Smooth muscle cell of the umbilical artery (primary cell): Measurements from ENCODE around the gene COG8. TPM values are rescaled to one million over a fixed set of nuclear protein-coding genes. Genes with fewer than 3 reads are reported as not detected.

Experiments
- total RNA-seq: library from RNA; depleted of rRNA; stranded (reverse); fragments of >200 nt; gene quantifications from 2 replicates; pipeline ENCODE4 v1.2.3, GENCODE V29; 2014

Gene COG8, protein sequence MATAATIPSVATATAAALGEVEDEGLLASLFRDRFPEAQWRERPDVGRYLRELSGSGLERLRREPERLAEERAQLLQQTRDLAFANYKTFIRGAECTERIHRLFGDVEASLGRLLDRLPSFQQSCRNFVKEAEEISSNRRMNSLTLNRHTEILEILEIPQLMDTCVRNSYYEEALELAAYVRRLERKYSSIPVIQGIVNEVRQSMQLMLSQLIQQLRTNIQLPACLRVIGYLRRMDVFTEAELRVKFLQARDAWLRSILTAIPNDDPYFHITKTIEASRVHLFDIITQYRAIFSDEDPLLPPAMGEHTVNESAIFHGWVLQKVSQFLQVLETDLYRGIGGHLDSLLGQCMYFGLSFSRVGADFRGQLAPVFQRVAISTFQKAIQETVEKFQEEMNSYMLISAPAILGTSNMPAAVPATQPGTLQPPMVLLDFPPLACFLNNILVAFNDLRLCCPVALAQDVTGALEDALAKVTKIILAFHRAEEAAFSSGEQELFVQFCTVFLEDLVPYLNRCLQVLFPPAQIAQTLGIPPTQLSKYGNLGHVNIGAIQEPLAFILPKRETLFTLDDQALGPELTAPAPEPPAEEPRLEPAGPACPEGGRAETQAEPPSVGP
- total RNA-seq, result 36.2 and 38.3 TPM in 2 replicates

DNA sequence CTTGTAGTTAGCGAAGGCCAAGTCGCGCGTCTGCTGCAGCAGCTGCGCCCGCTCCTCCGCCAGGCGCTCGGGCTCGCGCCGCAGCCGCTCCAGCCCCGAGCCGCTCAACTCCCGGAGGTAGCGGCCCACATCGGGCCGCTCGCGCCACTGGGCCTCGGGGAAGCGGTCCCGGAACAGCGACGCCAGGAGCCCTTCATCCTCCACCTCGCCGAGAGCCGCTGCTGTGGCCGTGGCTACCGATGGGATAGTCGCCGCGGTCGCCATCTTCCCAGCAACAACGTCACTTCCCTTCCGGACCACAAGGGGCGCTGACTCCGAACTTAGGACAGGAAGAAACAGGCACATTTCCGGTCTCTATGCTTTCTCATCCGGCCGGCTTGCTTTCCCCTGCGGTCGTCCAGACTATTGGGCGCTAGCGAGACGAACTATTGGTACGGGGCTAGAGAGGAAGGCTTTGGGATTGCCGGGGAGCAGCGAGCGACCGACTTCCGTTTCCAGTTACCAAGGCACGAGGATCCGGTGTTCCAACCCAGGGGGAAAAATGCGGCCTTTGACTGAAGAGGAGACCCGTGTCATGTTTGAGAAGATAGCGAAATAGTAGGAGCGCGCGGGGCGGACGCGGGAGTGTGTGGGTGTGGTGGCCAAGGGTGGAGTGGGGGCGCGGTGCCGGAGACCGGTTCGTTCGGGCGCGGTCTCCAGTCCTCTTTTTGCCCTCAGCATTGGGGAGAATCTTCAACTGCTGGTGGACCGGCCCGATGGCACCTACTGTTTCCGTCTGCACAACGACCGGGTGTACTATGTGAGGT is at the start of gene COG8, which contains the start of gene NIP7:
TSS of gene COG8 (minus strand) at position 276 of the 806 bp plus-strand sequence. CDS start at position 264, 12 bp downstream.
TSS of gene NIP7 (plus strand) at position 484 of the 806 bp plus-strand sequence. CDS start at position 542, 58 bp downstream.

DNA sequence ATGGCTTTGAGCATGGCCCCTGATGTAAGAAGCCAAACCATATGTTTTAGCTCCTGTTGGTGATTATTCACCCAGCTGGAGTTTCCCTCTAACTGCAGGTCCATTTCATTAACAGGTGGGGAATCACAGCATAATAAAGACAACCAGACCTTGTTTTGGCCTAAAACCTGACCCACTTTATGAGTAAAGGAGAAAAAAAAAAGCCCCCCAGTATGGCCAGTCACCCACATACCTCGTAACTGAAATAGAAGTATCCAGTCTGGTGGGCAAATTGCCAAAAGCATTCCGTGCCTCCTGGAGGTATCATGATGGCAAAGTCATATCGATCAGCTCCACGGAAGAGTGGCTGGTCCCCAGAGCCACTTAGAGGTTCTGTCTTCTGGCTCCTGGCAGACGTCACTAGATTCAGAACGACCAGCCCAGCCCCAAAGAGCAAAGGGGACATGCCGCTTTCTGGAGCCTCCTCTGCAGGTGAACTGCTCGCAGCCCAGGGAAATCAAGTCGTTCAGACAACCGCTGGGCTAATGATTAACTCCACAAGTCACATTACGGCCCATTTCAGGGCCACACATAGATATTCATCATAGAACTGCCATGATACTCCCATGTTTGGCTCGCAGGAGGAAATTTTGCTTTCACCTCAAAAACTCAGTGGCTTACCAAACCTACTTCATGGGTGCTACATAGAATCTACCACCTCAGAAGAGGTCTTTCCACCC is 12.1 kb upstream of the COG8 start, which contains the start of gene TMED6:
TSS of gene TMED6 (minus strand) at position 478 of the 719 bp plus-strand sequence. CDS start at position 445, 33 bp downstream.

DNA sequence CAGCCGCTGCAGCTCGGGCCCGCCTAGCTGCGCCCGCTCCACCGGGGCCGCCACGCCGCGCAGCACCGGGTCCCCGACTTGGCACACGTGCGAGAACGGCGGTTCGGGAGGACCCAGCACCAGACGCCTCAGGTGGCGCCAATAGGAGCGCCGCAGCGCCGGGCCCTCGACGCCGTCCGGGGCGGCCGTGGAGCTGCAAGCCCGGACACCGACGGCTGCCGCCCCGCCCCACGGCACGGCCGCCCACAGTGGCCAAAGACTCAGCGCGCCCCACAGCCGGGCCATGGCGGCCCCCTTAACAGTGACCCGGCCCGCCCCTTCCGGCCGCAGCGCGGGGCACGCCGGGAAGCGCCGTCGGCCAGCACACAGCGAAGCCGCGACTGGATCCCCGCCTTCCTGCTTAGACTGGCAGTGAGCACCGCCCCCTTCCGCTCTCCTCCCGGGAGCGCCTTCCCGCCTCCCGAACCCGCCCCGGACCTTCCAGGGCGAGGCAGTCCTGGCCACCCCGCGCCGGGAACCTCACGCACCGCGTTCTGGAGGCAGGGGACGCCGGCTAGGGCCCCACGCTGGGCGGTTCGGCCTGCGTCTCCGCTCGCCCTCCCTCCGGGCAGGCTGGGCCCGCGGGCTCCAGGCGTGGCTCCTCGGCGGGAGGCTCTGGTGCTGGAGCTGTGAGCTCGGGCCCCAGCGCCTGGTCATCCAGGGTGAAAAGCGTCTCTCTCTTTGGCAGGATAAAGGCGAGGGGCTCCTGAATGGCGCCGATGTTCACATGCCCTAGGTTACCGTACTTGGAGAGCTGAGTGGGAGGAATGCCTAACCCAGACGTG is 8.9 kb downstream of the COG8 start, which contains the start of gene PDF:
TSS of gene PDF (minus strand) at position 303 of the 824 bp plus-strand sequence. CDS start at position 285, 18 bp downstream.

DNA sequence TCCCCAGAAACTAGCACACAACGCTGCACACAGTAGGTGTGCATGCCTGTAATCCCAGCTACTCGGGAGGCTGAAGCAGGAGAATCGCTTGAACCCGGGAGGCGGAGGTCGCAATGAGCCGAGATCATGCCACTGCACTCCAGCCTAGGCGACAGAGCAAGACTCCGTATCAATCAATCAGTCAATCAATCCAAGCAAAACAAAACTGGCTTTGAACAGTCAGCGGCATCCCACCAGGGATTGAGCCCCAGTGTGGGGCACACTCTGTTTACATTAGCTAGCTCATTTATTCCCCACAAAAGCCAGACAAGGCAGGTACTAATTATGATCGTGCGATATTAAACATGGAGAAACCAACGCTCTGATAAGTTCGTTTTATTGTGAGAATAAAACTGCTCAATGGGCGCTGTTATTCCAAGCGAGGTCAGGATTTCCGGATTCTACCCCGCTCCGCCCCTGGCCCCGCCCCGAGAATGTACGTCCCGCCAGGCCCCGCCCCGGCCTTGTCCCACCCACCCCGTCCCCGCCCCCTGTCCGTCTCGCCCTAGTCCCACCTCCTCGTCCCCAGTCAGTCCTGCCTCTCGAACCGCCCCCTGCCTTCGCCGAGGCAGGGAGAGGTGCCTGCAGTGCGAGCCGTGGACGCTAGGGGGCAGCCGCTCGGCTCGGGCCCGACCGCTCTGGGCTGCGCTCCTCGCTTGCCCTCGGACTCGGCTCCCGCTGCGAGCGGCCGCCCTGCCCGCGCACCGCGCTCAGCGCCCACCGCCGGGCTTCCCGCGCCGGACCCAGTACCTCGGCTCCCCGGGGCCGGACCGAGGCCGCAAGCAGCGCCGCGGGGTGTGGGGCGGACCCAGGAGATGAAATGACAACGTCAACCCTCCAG is 28.5 kb downstream of the COG8 start, which contains the start of gene VPS4A:
TSS of gene VPS4A (plus strand) at position 698 of the 880 bp plus-strand sequence. CDS start at position 860, 162 bp downstream.

Other genes with a start within 250 kb of the COG8 start
- gene HAS3, start 233.9 kb downstream of the COG8 start, total RNA-seq, result 3.9 and 10.1 TPM in 2 replicates
- 36.8 and 67.8 TPM in 2 replicates for gene CHTF8, start 207.0 kb downstream of the COG8 start, total RNA-seq
- 19.3 and 30.8 TPM in 2 replicates for gene UTP4, start 206.9 kb downstream of the COG8 start, total RNA-seq
- 29.7 and 81.5 TPM in 2 replicates for gene SNTB2, start 152.4 kb downstream of the COG8 start, total RNA-seq
- gene VPS4A, start 28.2 kb downstream of the COG8 start, total RNA-seq, result 22.0 and 28.1 TPM in 2 replicates
- gene PDF, start 9.0 kb downstream of the COG8 start, total RNA-seq, result 14.4 and 14.8 TPM in 2 replicates
- gene NIP7, start 208 bp upstream of the COG8 start, total RNA-seq, result 18.7 and 26.0 TPM in 2 replicates
- gene TMED6, start 12.2 kb upstream of the COG8 start, total RNA-seq, result 0.30 TPM in 1 of 2 replicates, not detected in the other
- 7.1 and 14.7 TPM in 2 replicates for gene TERF2, start 46.4 kb upstream of the COG8 start, total RNA-seq
- gene CYB5B, start 85.1 kb upstream of the COG8 start, total RNA-seq, result 61.8 and 100 TPM in 2 replicates
- 27.6 and 45.7 TPM in 2 replicates for gene NFAT5, start 226.4 kb upstream of the COG8 start, total RNA-seq